Measurements from ENCODE around the gene DOCK4. TPM values are rescaled to one million over a fixed set of nuclear protein-coding genes. Genes with fewer than 3 reads are reported as not detected.

The DOCK4 gene
- total and polyA plus RNA-seq, 2 donors from 2014 or later, result 3.2 to 38.9 TPM

DNA sequence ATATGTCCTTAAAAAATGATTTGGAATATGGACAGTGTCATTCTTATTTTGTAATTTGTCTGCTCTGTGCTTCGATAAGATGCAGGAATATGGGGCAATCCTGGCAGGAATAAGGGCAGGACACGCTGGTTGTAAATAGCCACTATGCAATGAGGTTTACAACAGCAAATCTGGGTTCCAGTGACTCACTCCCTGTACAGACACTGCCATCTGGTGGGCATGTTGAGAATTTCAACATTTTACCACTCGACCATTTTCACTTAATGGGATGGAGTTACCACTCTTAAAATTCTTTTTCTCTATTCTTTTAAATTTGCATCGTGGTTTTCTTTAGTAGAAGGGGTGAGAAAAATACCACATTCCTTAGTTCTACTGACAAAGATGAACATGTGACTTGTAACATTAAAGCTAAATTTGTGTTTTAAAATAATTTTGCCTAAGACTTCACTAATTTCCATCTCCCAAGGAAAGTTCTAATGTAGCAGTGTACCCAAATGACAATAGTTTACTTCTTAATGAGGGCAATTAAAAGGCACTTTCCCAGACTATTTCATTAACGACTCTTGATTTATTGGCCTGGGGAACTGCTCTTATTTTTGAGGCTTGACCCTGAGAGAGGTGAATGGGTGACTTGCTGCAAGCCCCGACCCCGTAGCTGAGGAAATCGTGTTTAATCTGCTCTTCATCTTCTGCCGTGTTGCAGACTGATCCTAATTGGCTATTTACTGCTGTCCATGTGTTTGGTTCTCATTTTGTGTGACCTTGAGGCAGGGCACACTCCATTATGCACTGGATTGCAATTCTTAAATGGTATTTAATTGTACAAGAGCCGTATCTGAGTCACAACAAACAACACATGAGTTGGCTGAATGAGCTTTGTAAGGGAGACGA lies 470.3 kb downstream of the DOCK4 start:
- FAIRE-seq (peak; percentile 3), DNase-seq (peak in 4 of 5 donors; percentile 52 to 87 (median 72))
- Histone ChIP-seq H3K27me3 (ENCODE audit: control insufficient read depth, insufficient read depth, low read length) (no peaks in the 10 kb centered on the region), H3K9me3 (ENCODE audit: control insufficient read depth in 2 of 3, insufficient read depth in 1 of 3, low read length in 3 of 3) (no peaks in the 10 kb centered on the region), H3K36me3 (ENCODE audit: control insufficient read depth in 2 of 3, insufficient read depth in 3 of 3, low read length in 3 of 3) (peaks cover 0 to 11% (median 2%) of the 10 kb centered on the region in 3 donors), H3K9ac (ENCODE audit: low read length in 3 of 3) (no peak overlapping the region), H3K4me1 (ENCODE audit: control insufficient read depth in 2 of 3, insufficient read depth in 2 of 3, low read depth in 1 of 3, low read length in 3 of 3) (no peaks in the 10 kb centered on the region), H3K27ac (ENCODE audit: low read depth in 2 of 2, low read length in 2 of 2) (no peak overlapping the region), H3K4me3 (ENCODE audit: low read length in 3 of 3) (no peak overlapping the region)
- TF ChIP-seq, protein P1, sequence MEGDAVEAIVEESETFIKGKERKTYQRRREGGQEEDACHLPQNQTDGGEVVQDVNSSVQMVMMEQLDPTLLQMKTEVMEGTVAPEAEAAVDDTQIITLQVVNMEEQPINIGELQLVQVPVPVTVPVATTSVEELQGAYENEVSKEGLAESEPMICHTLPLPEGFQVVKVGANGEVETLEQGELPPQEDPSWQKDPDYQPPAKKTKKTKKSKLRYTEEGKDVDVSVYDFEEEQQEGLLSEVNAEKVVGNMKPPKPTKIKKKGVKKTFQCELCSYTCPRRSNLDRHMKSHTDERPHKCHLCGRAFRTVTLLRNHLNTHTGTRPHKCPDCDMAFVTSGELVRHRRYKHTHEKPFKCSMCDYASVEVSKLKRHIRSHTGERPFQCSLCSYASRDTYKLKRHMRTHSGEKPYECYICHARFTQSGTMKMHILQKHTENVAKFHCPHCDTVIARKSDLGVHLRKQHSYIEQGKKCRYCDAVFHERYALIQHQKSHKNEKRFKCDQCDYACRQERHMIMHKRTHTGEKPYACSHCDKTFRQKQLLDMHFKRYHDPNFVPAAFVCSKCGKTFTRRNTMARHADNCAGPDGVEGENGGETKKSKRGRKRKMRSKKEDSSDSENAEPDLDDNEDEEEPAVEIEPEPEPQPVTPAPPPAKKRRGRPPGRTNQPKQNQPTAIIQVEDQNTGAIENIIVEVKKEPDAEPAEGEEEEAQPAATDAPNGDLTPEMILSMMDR (IDR thresholded peaks at IDR 0.05; ENCODE audit: borderline replicate concordance, extremely low read depth, insufficient read depth), result peak; percentile 91
- intact Hi-C loops (cut with DNase I), result no loop called here

DNA sequence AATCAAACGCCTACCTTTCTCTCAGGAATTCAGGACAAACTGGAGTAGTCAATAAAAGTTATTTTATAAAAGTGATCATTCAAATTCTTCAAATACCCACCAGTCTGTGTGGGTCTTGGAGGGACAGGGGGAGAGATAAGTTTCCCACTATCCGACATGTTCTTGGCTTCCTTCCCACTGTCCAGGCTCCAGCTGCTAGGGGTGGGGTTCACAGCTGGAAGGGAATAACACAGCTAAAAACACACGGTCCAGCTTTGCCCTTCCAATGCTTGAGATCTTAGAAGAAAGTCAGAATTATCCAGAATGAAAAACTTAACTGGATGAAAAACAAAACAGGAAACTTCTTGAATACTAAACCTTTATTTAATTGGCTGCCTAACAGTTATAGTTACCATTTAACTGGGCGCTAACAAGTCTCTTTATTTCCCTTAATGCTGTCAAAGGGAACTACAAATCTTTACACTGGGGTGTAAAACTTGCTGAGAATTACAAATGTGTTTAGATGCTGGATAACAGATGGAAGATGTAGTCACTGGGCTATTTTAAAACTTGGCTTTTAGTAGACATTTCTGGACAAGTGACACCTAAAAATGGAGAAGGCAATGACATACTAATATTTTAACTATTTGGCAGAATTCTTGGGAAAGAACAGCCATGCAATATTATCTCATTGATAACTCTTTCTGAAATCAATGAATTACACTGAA lies 471.1 kb downstream of the DOCK4 start:
- TF ChIP-seq, protein P1 (IDR thresholded peaks at IDR 0.05; ENCODE audit: borderline replicate concordance, extremely low read depth, insufficient read depth), result no peak
- Histone ChIP-seq H3K27ac (ENCODE audit: low read depth in 2 of 2, low read length in 2 of 2) (no peak overlapping the region), H3K36me3 (ENCODE audit: control insufficient read depth in 2 of 3, insufficient read depth in 3 of 3, low read length in 3 of 3) (peaks cover 0 to 11% (median 2%) of the 10 kb centered on the region in 3 donors), H3K9ac (ENCODE audit: low read length in 3 of 3) (no peak overlapping the region), H3K27me3 (ENCODE audit: control insufficient read depth, insufficient read depth, low read length) (no peaks in the 10 kb centered on the region), H3K4me1 (ENCODE audit: control insufficient read depth in 2 of 3, insufficient read depth in 2 of 3, low read depth in 1 of 3, low read length in 3 of 3) (no peaks in the 10 kb centered on the region), H3K4me3 (ENCODE audit: low read length in 3 of 3) (no peak overlapping the region), H3K9me3 (ENCODE audit: control insufficient read depth in 2 of 3, insufficient read depth in 1 of 3, low read length in 3 of 3) (no peaks in the 10 kb centered on the region)
- intact Hi-C loops (cut with DNase I), result no loop called here
- FAIRE-seq (no peak), DNase-seq (peak in 2 of 5 donors; percentile 22 to 64)

DNA sequence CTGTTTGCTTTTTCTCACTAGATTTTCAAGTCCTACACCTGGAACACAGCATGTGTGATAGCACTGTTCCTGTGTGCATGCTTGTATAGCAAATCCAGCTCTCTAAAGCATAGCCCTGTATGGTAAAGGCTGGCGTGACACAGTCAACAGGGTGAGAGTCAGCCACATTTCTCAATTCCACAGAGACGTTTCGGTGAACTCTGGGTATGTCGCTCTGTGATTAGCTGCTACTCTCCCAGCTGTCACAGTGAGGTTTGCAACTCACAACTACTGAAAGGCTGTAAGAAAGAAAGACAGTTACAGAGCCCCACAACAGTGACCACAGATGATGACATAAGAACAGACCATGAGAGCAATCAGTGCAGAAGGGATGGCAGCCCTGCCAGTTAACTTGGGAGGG lies 473.3 kb downstream of the DOCK4 start:
- Histone ChIP-seq H3K27ac (ENCODE audit: low read depth in 2 of 2, low read length in 2 of 2) (no peak overlapping the region), H3K9ac (ENCODE audit: low read length in 3 of 3) (no peak overlapping the region), H3K9me3 (ENCODE audit: control insufficient read depth in 2 of 3, insufficient read depth in 1 of 3, low read length in 3 of 3) (no peaks in the 10 kb centered on the region), H3K27me3 (ENCODE audit: control insufficient read depth, insufficient read depth, low read length) (no peaks in the 10 kb centered on the region), H3K36me3 (ENCODE audit: control insufficient read depth in 2 of 3, insufficient read depth in 3 of 3, low read length in 3 of 3) (peaks cover 0 to 2% (median 0%) of the 10 kb centered on the region in 3 donors), H3K4me3 (ENCODE audit: low read length in 3 of 3) (no peak overlapping the region), H3K4me1 (ENCODE audit: control insufficient read depth in 2 of 3, insufficient read depth in 2 of 3, low read depth in 1 of 3, low read length in 3 of 3) (no peaks in the 10 kb centered on the region)
- FAIRE-seq (no peak), DNase-seq (no peak)
- TF ChIP-seq, protein P1 (IDR thresholded peaks at IDR 0.05; ENCODE audit: borderline replicate concordance, extremely low read depth, insufficient read depth), result no peak
- intact Hi-C loops (cut with DNase I), result no loop called here

Measured in kidney (tissue), 14 donors.